Mucosa of rectum (tissue), 2 donors: Measurements from ENCODE around the gene PRRT3.

Source experiments
- H3K27ac ChIP-seq, 2 donors: one replicate each; pipeline ENCODE4 v1.7.0; 2013; ENCODE audit warnings: inconsistent platforms in 2 of 2, low read depth in 2 of 2, low read length in 2 of 2
- H3K27me3 ChIP-seq, 2 donors: one replicate each; pipeline ENCODE4 v1.7.0; 2013; ENCODE audit warnings: low read length in 2 of 2; ENCODE audit not compliant: control insufficient read depth in 2 of 2, insufficient read depth in 2 of 2
- H3K36me3 ChIP-seq, 2 donors: one replicate each; pipeline ENCODE4 v1.7.0; 2013; ENCODE audit warnings: low read length in 2 of 2; ENCODE audit not compliant: control insufficient read depth in 2 of 2, insufficient read depth in 2 of 2
- H3K4me1 ChIP-seq, 2 donors: one replicate each; pipeline ENCODE4 v1.7.0; 2013; ENCODE audit warnings: low read length in 2 of 2, mild to moderate bottlenecking in 1 of 2; ENCODE audit not compliant: control insufficient read depth in 2 of 2, insufficient read depth in 2 of 2
- H3K4me3 ChIP-seq, 2 donors: one replicate each; pipeline ENCODE4 v1.7.0; 2013; ENCODE audit warnings: low read length in 2 of 2
- H3K9ac ChIP-seq, 2 donors: one replicate each; pipeline ENCODE4 v1.7.0; 2013; ENCODE audit warnings: low read length in 2 of 2, low read depth in 1 of 2, mild to moderate bottlenecking in 1 of 2
- H3K9me3 ChIP-seq, 2 donors: one replicate each; pipeline ENCODE4 v1.7.0; 2013; ENCODE audit warnings: low read length in 2 of 2; ENCODE audit not compliant: control insufficient read depth in 2 of 2
- donor health status: healthy.
- donor health status: Normal muscosa, but diverticular disease.

PRRT3 gene

DNA sequence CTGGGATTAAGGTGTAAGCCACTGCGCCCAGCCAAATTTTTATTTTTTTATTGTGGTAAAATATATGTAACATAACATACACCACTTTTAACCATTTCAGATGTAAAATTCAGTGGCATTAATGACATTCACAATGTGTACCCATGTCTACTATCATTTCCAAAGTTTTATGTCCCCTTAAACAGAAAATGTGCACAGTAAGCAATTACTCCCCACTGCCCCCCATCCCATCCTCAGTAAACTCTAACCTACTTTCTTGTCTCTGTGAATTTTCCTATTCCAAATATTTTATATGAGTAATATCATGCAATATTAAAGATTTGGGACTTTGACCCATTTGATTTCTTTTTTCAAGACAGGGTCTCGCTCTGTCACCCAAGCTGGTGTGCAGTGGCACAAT lies 14.6 kb upstream of the PRRT3 start:
- Histone ChIP-seq H3K9ac (no peak overlapping the region), H3K4me3 (no peak overlapping the region)

GRCh38 chr3:9965200-9965875 lies 13.1 kb upstream of the PRRT3 start:
- Histone ChIP-seq H3K27me3 (no peaks in the 10 kb centered on the region), H3K9ac (no peak overlapping the region), H3K9me3 (no peaks in the 10 kb centered on the region), H3K27ac (no peak overlapping the region), H3K4me3 (no peak overlapping the region), H3K4me1 (no peaks in the 10 kb centered on the region), H3K36me3 (peaks cover 36 to 43% of the 10 kb centered on the region in 2 donors)

More for the DNA sequence above, 14.6 kb upstream of the PRRT3 start:
- H3K27me3 ChIP-seq: no peaks in the 10 kb centered on the region
- H3K4me1 ChIP-seq: no peaks in the 10 kb centered on the region
- no peaks in the 10 kb centered on the region for H3K9me3 ChIP-seq
- H3K27ac ChIP-seq: no peak overlapping the region
- H3K36me3 ChIP-seq: peaks cover 47 to 50% of the 10 kb centered on the region in 2 donors

DNA sequence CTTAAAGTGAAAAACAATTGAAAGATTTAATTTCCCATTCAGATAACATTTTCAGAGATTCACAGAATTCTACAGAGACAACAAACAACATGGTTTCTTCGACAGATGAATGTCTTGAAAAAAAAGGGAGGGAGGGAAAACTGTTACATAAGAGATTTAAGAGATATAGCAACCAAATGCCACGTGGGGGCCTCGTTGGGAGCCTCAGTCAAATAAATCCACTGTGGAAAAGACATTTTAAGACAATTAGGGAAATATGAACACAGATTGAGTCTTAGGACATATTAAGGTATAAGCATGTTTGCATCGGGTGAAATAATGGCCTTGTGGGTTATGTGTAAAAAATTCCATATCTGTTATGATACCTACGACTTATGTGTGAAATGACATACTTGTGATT lies 5.0 kb upstream of the PRRT3 start:
- Histone ChIP-seq H3K4me1 (no peaks in the 10 kb centered on the region), H3K4me3 (no peak overlapping the region)

DNA sequence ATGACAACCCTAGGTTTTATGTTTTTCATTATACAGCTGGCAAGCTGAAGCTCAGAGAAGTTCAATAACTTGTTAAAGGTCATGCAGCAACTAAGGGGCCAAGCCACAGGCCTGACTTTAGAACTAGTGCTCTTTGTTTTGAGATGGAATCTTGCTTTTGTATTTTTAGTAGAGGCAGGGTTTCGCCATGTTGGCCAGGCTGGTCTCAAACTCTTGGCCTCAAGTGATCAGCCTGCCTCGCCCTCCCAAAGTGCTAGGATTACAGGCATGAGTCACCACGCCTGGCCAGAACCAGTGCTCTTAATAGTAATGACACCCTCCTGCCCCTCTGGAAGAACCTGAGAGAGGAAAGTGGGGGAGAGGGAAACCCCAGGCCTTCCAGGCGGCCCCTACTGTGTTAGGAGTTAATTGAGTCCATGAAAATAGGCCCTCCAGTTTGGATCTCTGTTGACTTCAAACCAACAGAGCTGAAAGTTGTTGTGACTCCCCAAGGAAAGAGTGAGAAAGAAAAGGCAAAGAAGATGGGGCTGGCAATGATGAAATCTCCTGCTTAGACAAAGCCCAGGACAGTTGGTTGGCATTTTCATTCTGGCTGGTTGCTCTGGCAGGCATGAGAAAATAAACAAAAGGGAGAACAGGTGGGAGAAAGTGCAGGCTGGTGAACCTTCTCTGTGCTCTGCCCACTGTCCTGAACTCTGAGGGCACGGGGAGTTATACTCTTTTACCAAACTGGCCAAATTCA lies 3.6 kb upstream of the PRRT3 start:
- H3K4me3 ChIP-seq: no peak overlapping the region
- H3K9me3 ChIP-seq: no peaks in the 10 kb centered on the region
- H3K27ac ChIP-seq: no peak overlapping the region
- peaks cover 7% of the 10 kb centered on the region in 2 donors for H3K4me1 ChIP-seq
- no peaks in the 10 kb centered on the region for H3K27me3 ChIP-seq
- no peak overlapping the region for H3K9ac ChIP-seq
- H3K36me3 ChIP-seq: peaks cover 0 to 2% of the 10 kb centered on the region in 2 donors

More for the DNA sequence above, 5.0 kb upstream of the PRRT3 start:
- Histone ChIP-seq H3K27me3 (no peaks in the 10 kb centered on the region), H3K9me3 (no peaks in the 10 kb centered on the region), H3K27ac (no peak overlapping the region), H3K9ac (no peak overlapping the region), H3K36me3 (peaks cover 7 to 8% of the 10 kb centered on the region in 2 donors)

- Histone ChIP-seq H3K9me3 (no peaks in the 10 kb centered on the region), H3K27ac (no peak overlapping the region), H3K9ac (no peak overlapping the region), H3K36me3 (peaks cover 0 to 2% of the 10 kb centered on the region in 2 donors), H3K4me3 (no peak overlapping the region), H3K4me1 (peaks cover 7% of the 10 kb centered on the region in 2 donors), H3K27me3 (no peaks in the 10 kb centered on the region)
Observed at GRCh38 chr3:9955067-9955502, 2.9 kb upstream of the PRRT3 start.

- peak overlapping the region; percentile 61 to 65 for H3K4me3 ChIP-seq
- H3K27me3 ChIP-seq: no peaks in the 10 kb centered on the region
- peaks cover 7 to 16% of the 10 kb centered on the region in 2 donors for H3K4me1 ChIP-seq
- H3K9ac ChIP-seq: peak overlapping the region in 1 of 2 donors; percentile 24
- no peaks in the 10 kb centered on the region for H3K36me3 ChIP-seq
- no peaks in the 10 kb centered on the region for H3K9me3 ChIP-seq
- no peak overlapping the region for H3K27ac ChIP-seq
Observed at GRCh38 chr3:9951598-9951961, 628 bp downstream of the PRRT3 start.

- H3K9ac ChIP-seq: no peak overlapping the region
- no peaks in the 10 kb centered on the region for H3K27me3 ChIP-seq
- H3K27ac ChIP-seq: no peak overlapping the region
- no peaks in the 10 kb centered on the region for H3K9me3 ChIP-seq
- H3K4me1 ChIP-seq: peaks cover 7 to 16% of the 10 kb centered on the region in 2 donors
- no peak overlapping the region for H3K4me3 ChIP-seq
- no peaks in the 10 kb centered on the region for H3K36me3 ChIP-seq
Observed at GRCh38 chr3:9951126-9951525, 1.1 kb downstream of the PRRT3 start.

DNA sequence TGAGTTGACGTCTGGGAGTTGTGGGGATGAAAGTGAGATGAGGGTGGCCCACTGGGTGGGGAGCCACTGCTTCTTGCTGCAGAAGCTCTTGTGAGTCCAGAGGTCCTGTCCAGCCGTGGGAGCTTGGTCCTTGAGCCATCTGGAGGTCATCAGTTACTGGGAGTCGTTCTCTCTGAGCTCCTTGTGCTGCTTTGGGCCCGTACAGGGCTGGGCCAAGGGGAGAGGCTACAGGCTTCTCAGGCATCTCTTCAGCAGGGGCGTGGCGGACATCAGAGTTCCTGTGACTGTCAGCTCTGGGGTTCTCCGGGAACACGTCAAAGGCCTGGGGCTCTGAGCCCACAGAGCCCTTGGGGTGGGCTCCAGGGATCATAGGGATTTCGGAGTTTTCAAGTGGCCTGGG lies 2.6 kb downstream of the PRRT3 start:
- H3K9me3 ChIP-seq: no peaks in the 10 kb centered on the region
- H3K4me1 ChIP-seq: peaks cover 7 to 16% of the 10 kb centered on the region in 2 donors
- no peak overlapping the region for H3K9ac ChIP-seq
- H3K36me3 ChIP-seq: no peaks in the 10 kb centered on the region
- no peak overlapping the region for H3K4me3 ChIP-seq
- no peaks in the 10 kb centered on the region for H3K27me3 ChIP-seq
- H3K27ac ChIP-seq: no peak overlapping the region

GRCh38 chr3:9949115-9949514 lies 3.1 kb downstream of the PRRT3 start:
- Histone ChIP-seq H3K4me3 (no peak overlapping the region), H3K36me3 (peaks cover 0 to 3% of the 10 kb centered on the region in 2 donors), H3K9ac (no peak overlapping the region), H3K27me3 (no peaks in the 10 kb centered on the region), H3K9me3 (no peaks in the 10 kb centered on the region), H3K27ac (no peak overlapping the region), H3K4me1 (peaks cover 7 to 16% of the 10 kb centered on the region in 2 donors)

DNA sequence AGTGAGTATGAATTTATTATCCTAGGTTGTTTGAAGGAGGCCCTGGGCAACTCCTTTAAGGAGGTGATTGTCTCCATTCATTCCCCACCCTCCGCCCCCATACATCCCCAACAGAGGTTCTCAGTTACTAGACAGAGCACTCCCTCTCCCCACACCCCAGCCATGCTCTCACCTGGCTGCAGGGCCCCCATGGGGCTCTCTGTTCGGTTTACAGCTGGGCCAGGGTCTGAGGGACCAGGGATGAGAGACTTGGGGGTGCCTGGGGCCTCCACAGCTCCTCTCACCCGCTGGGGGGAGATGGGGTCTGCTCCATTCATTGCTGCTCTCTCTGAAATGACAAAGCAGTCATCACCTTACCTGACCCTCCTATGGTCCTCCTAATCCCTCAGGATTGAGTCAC lies 3.6 kb downstream of the PRRT3 start:
- Histone ChIP-seq H3K9ac (no peak overlapping the region), H3K36me3 (peaks cover 2 to 5% of the 10 kb centered on the region in 2 donors), H3K27me3 (no peaks in the 10 kb centered on the region), H3K4me1 (peaks cover 7 to 16% of the 10 kb centered on the region in 2 donors), H3K4me3 (no peak overlapping the region), H3K9me3 (no peaks in the 10 kb centered on the region), H3K27ac (no peak overlapping the region)
